IMR-90 (cell line): ENCODE results near the gene PARL. TPM values are rescaled to one million over a fixed set of nuclear protein-coding genes. Genes with fewer than 3 reads are reported as not detected.

ENCODE experiments used
- ATAC-seq: fragments of 200-7000 bp; cut with Tn5 transposase; 2 replicates; pipeline ENCODE4 v1.9.1; 2020; ENCODE audit warnings: low read depth, mild to moderate bottlenecking, moderate library complexity
- BruUV-seq: library from RNA; stranded (reverse); fragments of 400-500 nt; replicated peaks from 2 replicates; lab custom pipeline; 2021; lab: Mats Ljungman, UMichigan
- CTCF ChIA-PET: fragments of 300-600 bp; formaldehyde crosslinking; extraction: SDS; loops from one replicate; lab custom pipeline; 2021; ENCODE audit warnings: antibody characterized with exemption; lab: Yijun Ruan, JAX
- POLR2A ChIA-PET: fragments of 300-600 bp; sonication (Branson Sonifier 250); formaldehyde crosslinking; loops from one replicate; lab custom pipeline; 2022; ENCODE audit warnings: antibody characterized with exemption; ENCODE audit not compliant: unreplicated experiment; lab: Charles Lee
- DNase-seq: peaks from one replicate; pipeline ENCODE4 v3.0.0; 2013
- H2AFZ ChIP-seq: replicated peaks from 2 replicates; pipeline ENCODE3; 2013; ENCODE audit warnings: low read length, mild to moderate bottlenecking; ENCODE audit not compliant: poor library complexity
- H2AK5ac ChIP-seq: 2 replicates; pipeline ENCODE4 v1.6.1; 2013; ENCODE audit warnings: low read depth, low read length, inconsistent platforms
- H2AK9ac ChIP-seq: replicated peaks from 2 replicates; pipeline ENCODE3; 2013; ENCODE audit warnings: mild to moderate bottlenecking, low read depth, low read length, moderate library complexity; ENCODE audit not compliant: poor library complexity
- H2BK120ac ChIP-seq: 2 replicates; pipeline ENCODE4 v1.6.1; 2013; ENCODE audit warnings: low read depth, low read length, inconsistent platforms
- H2BK15ac ChIP-seq: 3 replicates; pipeline ENCODE4 v1.6.1; 2013; ENCODE audit warnings: low read depth, low read length, inconsistent platforms
- H2BK20ac ChIP-seq: 2 replicates; pipeline ENCODE4 v1.6.1; 2013; ENCODE audit warnings: low read depth, mild to moderate bottlenecking, inconsistent platforms, low read length, moderate library complexity
- H2BK5ac ChIP-seq: 2 replicates; pipeline ENCODE4 v1.6.1; 2013; ENCODE audit warnings: mild to moderate bottlenecking, low read depth, low read length, inconsistent platforms; ENCODE audit not compliant: poor library complexity, severe bottlenecking
- H3K14ac ChIP-seq: replicated peaks from 2 replicates; pipeline ENCODE4 v1.6.1; 2013; ENCODE audit warnings: low read depth, low read length, inconsistent platforms
- H3K18ac ChIP-seq: 2 replicates; pipeline ENCODE4 v1.6.1; 2013; ENCODE audit warnings: low read depth, low read length, control low read depth
- H3K23ac ChIP-seq: 2 replicates; pipeline ENCODE4 v1.6.1; 2013; ENCODE audit warnings: low read depth, low read length, inconsistent platforms
- H3K27ac ChIP-seq: 2 replicates; pipeline ENCODE4 v1.5.1; 2013; ENCODE audit warnings: mild to moderate bottlenecking, control low read depth, low read length; ENCODE audit not compliant: insufficient read depth
- H3K27me3 ChIP-seq: 2 replicates; pipeline ENCODE4 v1.6.1; 2013; ENCODE audit warnings: low read length; ENCODE audit not compliant: control insufficient read depth, insufficient read depth
- H3K36me3 ChIP-seq: 2 replicates; pipeline ENCODE4 v1.6.1; 2013; ENCODE audit warnings: low read length, mixed read lengths; ENCODE audit not compliant: control insufficient read depth, insufficient read depth
- H3K4ac ChIP-seq: 2 replicates; pipeline ENCODE4 v1.6.1; 2013; ENCODE audit warnings: low read depth, low read length, inconsistent platforms
- H3K4me1 ChIP-seq: 2 replicates; pipeline ENCODE4 v1.6.1; 2013; ENCODE audit warnings: low read length, mixed read lengths; ENCODE audit not compliant: control insufficient read depth, insufficient read depth
- H3K4me2 ChIP-seq: 2 replicates; pipeline ENCODE4 v1.6.1; 2013; ENCODE audit warnings: low read depth, mild to moderate bottlenecking, control low read depth, low read length, moderate library complexity
- H3K4me3 ChIP-seq: 2 replicates; pipeline ENCODE4 v1.5.1; 2013; ENCODE audit warnings: low read depth, mild to moderate bottlenecking, control low read depth, low read length, moderate library complexity; ENCODE audit not compliant: insufficient read depth
- H3K56ac ChIP-seq: 2 replicates; pipeline ENCODE4 v1.6.1; 2013; ENCODE audit warnings: low read length, inconsistent platforms; ENCODE audit not compliant: insufficient read depth; ENCODE audit errors: extremely low read depth
- H3K79me1 ChIP-seq, 2 experiments: 2 replicates each; pipeline ENCODE4 v1.6.1; 2013; ENCODE audit warnings: low read length in 2 of 2, inconsistent platforms in 1 of 2, low read depth in 1 of 2
- H3K9ac ChIP-seq: 2 replicates; pipeline ENCODE4 v1.6.1; 2013; ENCODE audit warnings: low read depth, low read length, control low read depth
- H3K9me1 ChIP-seq: 2 replicates; pipeline ENCODE4 v1.6.1; 2013; ENCODE audit warnings: low read length, inconsistent platforms; ENCODE audit not compliant: insufficient read depth
- H3K9me3 ChIP-seq: 2 replicates; pipeline ENCODE4 v1.6.1; 2013; ENCODE audit warnings: low read length; ENCODE audit not compliant: control insufficient read depth, insufficient read depth
- H4K20me1 ChIP-seq: 2 replicates; pipeline ENCODE4 v1.6.1; 2013; ENCODE audit warnings: low read length, inconsistent platforms; ENCODE audit not compliant: insufficient read depth
- H4K5ac ChIP-seq: 2 replicates; pipeline ENCODE4 v1.6.1; 2013; ENCODE audit warnings: mild to moderate bottlenecking, low read depth, low read length, control low read depth
- H4K8ac ChIP-seq, 2 experiments: 2 replicates each; pipeline ENCODE4 v1.6.1; 2013; ENCODE audit warnings: low read depth in 2 of 2, low read length in 2 of 2, control low read depth in 1 of 2, inconsistent platforms in 1 of 2
- H4K91ac ChIP-seq: 2 replicates; pipeline ENCODE4 v1.6.1; 2013; ENCODE audit warnings: low read depth, low read length, inconsistent platforms; ENCODE audit not compliant: insufficient read depth
- CHD1 ChIP-seq: IDR thresholded peaks from 2 replicates; pipeline ENCODE4 v1.6.1; 2012; ENCODE audit warnings: low read depth, low read length, improper control_type of control experiment
- FOS ChIP-seq: fragments of 150-350 bp; IDR thresholded peaks from 2 replicates; pipeline ENCODE4 v1.6.1; 2016; ENCODE audit warnings: low read depth, low read length
- MAFK ChIP-seq: IDR thresholded peaks from 2 replicates; pipeline ENCODE4 v1.6.1; 2012; ENCODE audit warnings: low read depth, low read length, improper control_type of control experiment
- MAZ ChIP-seq: IDR thresholded peaks from 2 replicates; pipeline ENCODE4 v1.6.1; 2012; ENCODE audit warnings: low read depth, mild to moderate bottlenecking, low read length, improper control_type of control experiment, moderate library complexity, borderline replicate concordance
- POLR2A ChIP-seq: IDR thresholded peaks from 2 replicates; pipeline ENCODE4 v1.6.1; 2012; ENCODE audit warnings: mild to moderate bottlenecking, low read depth, low read length
- RCOR1 ChIP-seq: IDR thresholded peaks from 2 replicates; pipeline ENCODE4 v1.6.1; 2012; ENCODE audit warnings: mild to moderate bottlenecking, low read length, improper control_type of control experiment; ENCODE audit not compliant: insufficient replicate concordance
- RFX5 ChIP-seq: IDR thresholded peaks from 2 replicates; pipeline ENCODE4 v1.8.0; 2012; ENCODE audit warnings: low read depth, mild to moderate bottlenecking, low read length, moderate library complexity
- SMC3 ChIP-seq: fragments of 150-350 bp; IDR thresholded peaks from 2 replicates; pipeline ENCODE4 v1.6.1; 2016; ENCODE audit warnings: low read depth, mild to moderate bottlenecking, antibody characterized with exemption, low read length, moderate library complexity
- WGBS, 2 experiments: methylation state at CpG; one replicate each; pipeline versions ENCODE4 v1.1.5 to v1.1.7; 2013; ENCODE audit warnings: missing lambda C conversion rate in 2 of 2; ENCODE audit not compliant: insufficient read length in 1 of 2; ENCODE audit errors: extremely low coverage in 2 of 2; 5-methylcytosine and 5-hydroxymethylcytosine counted together
- dilution Hi-C: fragments of 300-500 bp; cut with HindIII; formaldehyde crosslinking; loops from one replicate; pipeline ENCODE4 v1.14.3; 2018; ENCODE audit warnings: low sequenced_read_pairs; ENCODE audit not compliant: unreplicated experiment
- in situ Hi-C: fragments of 300-500 bp; cut with MboI; formaldehyde crosslinking; loops from 3 replicates; pipeline ENCODE4 v1.14.3; 2019; ENCODE audit warnings: low sequenced_read_pairs, inconsistent platforms, mixed read lengths
- intact Hi-C: fragments of 100-400 bp; cut with micrococcal nuclease; formaldehyde crosslinking; loops from 2 replicates; pipeline ENCODE4 v1.10.0; 2022
- polyA plus RNA-seq, 3 experiments: library from polyadenylated mRNA; depleted of rRNA; stranded (reverse); fragments of >200 nt; gene quantifications; 2 replicates each; pipeline ENCODE4 v1.2.3, GENCODE V29; 2012; ENCODE audit warnings: low replicate concordance in 1 of 3
- total RNA-seq: library from RNA; depleted of rRNA; stranded (reverse); fragments of >200 nt; gene quantifications from 2 replicates; pipeline ENCODE4 v1.2.3, GENCODE V29; 2012
- TF ChIP-seq, protein P1 (sequence below): conservative IDR thresholded peaks from 2 replicates; pipeline ENCODE4 v1.5.1; 2012; ENCODE audit warnings: mild to moderate bottlenecking, low read depth, low read length, improper control_type of control experiment
- TF ChIP-seq, protein P2 (sequence below): fragments of 150-350 bp; IDR thresholded peaks from 2 replicates; pipeline ENCODE4 v1.6.1; 2017; ENCODE audit warnings: mild to moderate bottlenecking, antibody characterized with exemption, low read length, low read depth

Gene PARL
- total and polyA plus RNA-seq, 2 of the 4 experiments (the other 2 are of a cell fraction) = 35.5 to 42.6 TPM

DNA sequence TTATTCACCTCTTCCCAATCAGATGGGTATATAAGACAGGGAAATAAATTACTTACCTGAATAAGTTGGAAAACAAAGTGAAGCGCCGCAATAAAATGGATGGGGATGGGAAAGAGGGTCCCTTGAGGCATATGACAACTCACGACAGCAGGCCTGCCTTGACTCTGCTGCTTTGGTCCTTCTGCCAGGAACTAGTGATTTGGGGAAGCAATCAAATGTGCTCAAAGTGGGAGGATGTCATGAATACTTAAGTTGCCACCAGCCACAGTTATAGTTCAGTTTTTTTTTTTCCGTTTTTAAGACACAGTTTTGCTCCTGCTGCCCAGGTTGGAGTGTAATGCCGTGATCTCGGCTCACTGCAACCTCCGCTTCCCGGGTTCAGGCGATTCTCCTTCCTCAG lies 4.6 kb downstream of the PARL start:
- TF ChIP-seq MAFK = no peak
- TF ChIP-seq FOS = no peak
- TF ChIP-seq, protein P1, sequence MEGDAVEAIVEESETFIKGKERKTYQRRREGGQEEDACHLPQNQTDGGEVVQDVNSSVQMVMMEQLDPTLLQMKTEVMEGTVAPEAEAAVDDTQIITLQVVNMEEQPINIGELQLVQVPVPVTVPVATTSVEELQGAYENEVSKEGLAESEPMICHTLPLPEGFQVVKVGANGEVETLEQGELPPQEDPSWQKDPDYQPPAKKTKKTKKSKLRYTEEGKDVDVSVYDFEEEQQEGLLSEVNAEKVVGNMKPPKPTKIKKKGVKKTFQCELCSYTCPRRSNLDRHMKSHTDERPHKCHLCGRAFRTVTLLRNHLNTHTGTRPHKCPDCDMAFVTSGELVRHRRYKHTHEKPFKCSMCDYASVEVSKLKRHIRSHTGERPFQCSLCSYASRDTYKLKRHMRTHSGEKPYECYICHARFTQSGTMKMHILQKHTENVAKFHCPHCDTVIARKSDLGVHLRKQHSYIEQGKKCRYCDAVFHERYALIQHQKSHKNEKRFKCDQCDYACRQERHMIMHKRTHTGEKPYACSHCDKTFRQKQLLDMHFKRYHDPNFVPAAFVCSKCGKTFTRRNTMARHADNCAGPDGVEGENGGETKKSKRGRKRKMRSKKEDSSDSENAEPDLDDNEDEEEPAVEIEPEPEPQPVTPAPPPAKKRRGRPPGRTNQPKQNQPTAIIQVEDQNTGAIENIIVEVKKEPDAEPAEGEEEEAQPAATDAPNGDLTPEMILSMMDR = no peak
- TF ChIP-seq RCOR1 = no peak
- TF ChIP-seq MAZ = no peak
- TF ChIP-seq RFX5 = no peak
- TF ChIP-seq CHD1 = no peak
- no peak for TF ChIP-seq SMC3
- no peak for TF ChIP-seq POLR2A
- TF ChIP-seq, protein P2, sequence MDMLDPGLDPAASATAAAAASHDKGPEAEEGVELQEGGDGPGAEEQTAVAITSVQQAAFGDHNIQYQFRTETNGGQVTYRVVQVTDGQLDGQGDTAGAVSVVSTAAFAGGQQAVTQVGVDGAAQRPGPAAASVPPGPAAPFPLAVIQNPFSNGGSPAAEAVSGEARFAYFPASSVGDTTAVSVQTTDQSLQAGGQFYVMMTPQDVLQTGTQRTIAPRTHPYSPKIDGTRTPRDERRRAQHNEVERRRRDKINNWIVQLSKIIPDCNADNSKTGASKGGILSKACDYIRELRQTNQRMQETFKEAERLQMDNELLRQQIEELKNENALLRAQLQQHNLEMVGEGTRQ = no peak
- no peak overlapping the region for H3K27ac ChIP-seq
- intact Hi-C loops = loop anchor here (5.0 to 10.0 kb wide), 3 partner anchors 398 to 755 kb away; no protein-coding TSS in a partner anchor
- no peak overlapping the region for H2AK9ac ChIP-seq
- H2BK20ac ChIP-seq = no peak overlapping the region
- WGBS, 2 experiments = no CpG with 5 or more reads among the region's 9 CpGs
- H4K91ac ChIP-seq = no peak overlapping the region
- H3K9me1 ChIP-seq = peaks cover 5% of the 10 kb centered on the region
- no TSS peak for BruUV-seq
- no peak for ATAC-seq
- dilution Hi-C loops = no loop called here
- no peaks in the 10 kb centered on the region for H3K27me3 ChIP-seq
- H3K4ac ChIP-seq = no peak overlapping the region
- no peak overlapping the region for H4K5ac ChIP-seq
- H3K9me3 ChIP-seq = no peaks in the 10 kb centered on the region
- no peak overlapping the region for H3K23ac ChIP-seq
- no peak overlapping the region for H3K56ac ChIP-seq
- 0 out of 2 replicates have a peak, but pooled peaks cover 1% of the 10 kb centered on the region for H3K36me3 ChIP-seq
- H2AK5ac ChIP-seq = no peak overlapping the region
- H4K20me1 ChIP-seq = peaks cover 43% of the 10 kb centered on the region
- no peak overlapping the region for H2BK15ac ChIP-seq
- no peak overlapping the region for H3K9ac ChIP-seq
- H3K79me1 ChIP-seq = peaks cover 14 to 71% of the 10 kb centered on the region in 2 experiments
- H2BK120ac ChIP-seq = no peak overlapping the region
- H3K4me3 ChIP-seq = no peak overlapping the region
- in situ Hi-C loops = no loop called here
- no peak overlapping the region for H2BK5ac ChIP-seq
- H3K18ac ChIP-seq = no peak overlapping the region
- ChIA-PET POLR2A (no interaction called here), CTCF (no interaction called here)
- no peak overlapping the region for H3K14ac ChIP-seq
- no peak overlapping the region for H2AFZ ChIP-seq
- no peak for DNase-seq
- H3K4me2 ChIP-seq = no peak overlapping the region
- H4K8ac ChIP-seq = no peak overlapping the region
- peaks cover 4% of the 10 kb centered on the region; the same call in 1 of the 2 replicates for H3K4me1 ChIP-seq
